Activated gamma-delta T cell (primary cell): Measurements from ENCODE around the gene LCP1.

ENCODE experiments used
- DNase-seq: peaks from one replicate; lab custom pipeline; 2025; lab: John Stamatoyannopoulos, UW

Gene LCP1

GRCh38 chr13:46101002-46101401, 81.0 kb downstream of the LCP1 start:
- no peak for DNase-seq

- no peak for DNase-seq
Measured at GRCh38 chr13:46100191-46100815, 81.7 kb downstream of the LCP1 start.

GRCh38 chr13:46097663-46098062, 84.3 kb downstream of the LCP1 start:
- no peak for DNase-seq

- DNase-seq = no peak
Measured at GRCh38 chr13:46097015-46097414, 85.0 kb downstream of the LCP1 start.

- DNase-seq = no peak
Measured at GRCh38 chr13:46094478-46094877, 87.5 kb downstream of the LCP1 start.

- DNase-seq = no peak
Measured at GRCh38 chr13:46088821-46089562, 93.0 kb downstream of the LCP1 start.

- DNase-seq = no peak
Measured at GRCh38 chr13:46087481-46087880, 94.5 kb downstream of the LCP1 start.

- DNase-seq = no peak
Measured at GRCh38 chr13:46086985-46087384, 95.0 kb downstream of the LCP1 start.

GRCh38 chr13:46086421-46086922, 95.5 kb downstream of the LCP1 start:
- no peak for DNase-seq

- DNase-seq = no peak
Measured at GRCh38 chr13:46085737-46086136, 96.2 kb downstream of the LCP1 start.

- DNase-seq = no peak
Measured at GRCh38 chr13:46082324-46082723, 99.7 kb downstream of the LCP1 start.

- DNase-seq = no peak
Measured at GRCh38 chr13:46079770-46080169, 102.2 kb downstream of the LCP1 start.

- DNase-seq = no peak
Measured at GRCh38 chr13:46077265-46077664, 104.7 kb downstream of the LCP1 start.

- no peak for DNase-seq
Measured at GRCh38 chr13:46076827-46077226, 105.2 kb downstream of the LCP1 start.
